HEK293 (cell line): ENCODE results near the gene SLC37A4.

Experiments
- ZNF169 ChIP-seq: fragments of 450-650 bp; formaldehyde crosslinking; IDR thresholded peaks from 2 replicates; pipeline ENCODE4 v1.5.1; 2016; ENCODE audit warnings: missing biosample characterization, missing genetic modification characterization
- ZSCAN16 ChIP-seq: fragments of 450-650 bp; formaldehyde crosslinking; IDR thresholded peaks from 2 replicates; pipeline ENCODE4 v1.5.1; 2016; ENCODE audit warnings: missing biosample characterization, missing genetic modification characterization
- TF ChIP-seq, protein P1 (sequence below): fragments of 450-650 bp; formaldehyde crosslinking; IDR thresholded peaks from 2 replicates; pipeline ENCODE4 v1.5.1; 2016; ENCODE audit warnings: missing biosample characterization, missing genetic modification characterization
- TF ChIP-seq, protein P2 (sequence below): fragments of 450-650 bp; formaldehyde crosslinking; IDR thresholded peaks from 2 replicates; pipeline ENCODE4 v1.5.1; 2016; ENCODE audit warnings: missing biosample characterization, missing genetic modification characterization
- TF ChIP-seq, protein P3 (sequence below): fragments of 450-650 bp; formaldehyde crosslinking; IDR thresholded peaks from 2 replicates; pipeline ENCODE4 v1.5.1; 2016; ENCODE audit warnings: missing biosample characterization, missing genetic modification characterization

DNA sequence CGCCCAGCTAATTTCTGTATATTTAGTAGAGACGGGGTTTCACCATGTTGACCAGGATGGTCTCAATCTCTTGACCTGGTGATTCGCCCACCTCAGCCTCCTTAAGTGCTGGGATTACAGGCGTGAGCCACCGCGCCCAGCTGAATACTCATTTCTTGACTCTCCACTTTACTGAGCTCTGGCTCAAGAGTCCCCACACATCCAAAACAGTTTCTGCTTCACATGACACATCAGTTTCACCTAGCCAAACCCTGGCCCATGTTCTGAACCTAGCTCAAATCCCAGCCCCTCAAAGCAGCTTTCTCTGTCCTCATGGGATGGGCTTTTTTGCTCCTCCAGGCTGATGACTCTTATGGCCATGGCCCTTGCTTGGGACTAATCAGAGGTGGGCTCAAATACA is 16.5 kb upstream of the SLC37A4 start:
- TF ChIP-seq ZNF169 (tag by site-specific recombination) (no peak), ZSCAN16 (tag by site-specific recombination) (no peak)
- TF ChIP-seq, protein P1, sequence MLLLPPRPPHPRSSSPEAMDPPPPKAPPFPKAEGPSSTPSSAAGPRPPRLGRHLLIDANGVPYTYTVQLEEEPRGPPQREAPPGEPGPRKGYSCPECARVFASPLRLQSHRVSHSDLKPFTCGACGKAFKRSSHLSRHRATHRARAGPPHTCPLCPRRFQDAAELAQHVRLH (tag by site-specific recombination): no peak
- TF ChIP-seq, protein P2, sequence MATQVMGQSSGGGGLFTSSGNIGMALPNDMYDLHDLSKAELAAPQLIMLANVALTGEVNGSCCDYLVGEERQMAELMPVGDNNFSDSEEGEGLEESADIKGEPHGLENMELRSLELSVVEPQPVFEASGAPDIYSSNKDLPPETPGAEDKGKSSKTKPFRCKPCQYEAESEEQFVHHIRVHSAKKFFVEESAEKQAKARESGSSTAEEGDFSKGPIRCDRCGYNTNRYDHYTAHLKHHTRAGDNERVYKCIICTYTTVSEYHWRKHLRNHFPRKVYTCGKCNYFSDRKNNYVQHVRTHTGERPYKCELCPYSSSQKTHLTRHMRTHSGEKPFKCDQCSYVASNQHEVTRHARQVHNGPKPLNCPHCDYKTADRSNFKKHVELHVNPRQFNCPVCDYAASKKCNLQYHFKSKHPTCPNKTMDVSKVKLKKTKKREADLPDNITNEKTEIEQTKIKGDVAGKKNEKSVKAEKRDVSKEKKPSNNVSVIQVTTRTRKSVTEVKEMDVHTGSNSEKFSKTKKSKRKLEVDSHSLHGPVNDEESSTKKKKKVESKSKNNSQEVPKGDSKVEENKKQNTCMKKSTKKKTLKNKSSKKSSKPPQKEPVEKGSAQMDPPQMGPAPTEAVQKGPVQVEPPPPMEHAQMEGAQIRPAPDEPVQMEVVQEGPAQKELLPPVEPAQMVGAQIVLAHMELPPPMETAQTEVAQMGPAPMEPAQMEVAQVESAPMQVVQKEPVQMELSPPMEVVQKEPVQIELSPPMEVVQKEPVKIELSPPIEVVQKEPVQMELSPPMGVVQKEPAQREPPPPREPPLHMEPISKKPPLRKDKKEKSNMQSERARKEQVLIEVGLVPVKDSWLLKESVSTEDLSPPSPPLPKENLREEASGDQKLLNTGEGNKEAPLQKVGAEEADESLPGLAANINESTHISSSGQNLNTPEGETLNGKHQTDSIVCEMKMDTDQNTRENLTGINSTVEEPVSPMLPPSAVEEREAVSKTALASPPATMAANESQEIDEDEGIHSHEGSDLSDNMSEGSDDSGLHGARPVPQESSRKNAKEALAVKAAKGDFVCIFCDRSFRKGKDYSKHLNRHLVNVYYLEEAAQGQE: no peak
- TF ChIP-seq, protein P3, sequence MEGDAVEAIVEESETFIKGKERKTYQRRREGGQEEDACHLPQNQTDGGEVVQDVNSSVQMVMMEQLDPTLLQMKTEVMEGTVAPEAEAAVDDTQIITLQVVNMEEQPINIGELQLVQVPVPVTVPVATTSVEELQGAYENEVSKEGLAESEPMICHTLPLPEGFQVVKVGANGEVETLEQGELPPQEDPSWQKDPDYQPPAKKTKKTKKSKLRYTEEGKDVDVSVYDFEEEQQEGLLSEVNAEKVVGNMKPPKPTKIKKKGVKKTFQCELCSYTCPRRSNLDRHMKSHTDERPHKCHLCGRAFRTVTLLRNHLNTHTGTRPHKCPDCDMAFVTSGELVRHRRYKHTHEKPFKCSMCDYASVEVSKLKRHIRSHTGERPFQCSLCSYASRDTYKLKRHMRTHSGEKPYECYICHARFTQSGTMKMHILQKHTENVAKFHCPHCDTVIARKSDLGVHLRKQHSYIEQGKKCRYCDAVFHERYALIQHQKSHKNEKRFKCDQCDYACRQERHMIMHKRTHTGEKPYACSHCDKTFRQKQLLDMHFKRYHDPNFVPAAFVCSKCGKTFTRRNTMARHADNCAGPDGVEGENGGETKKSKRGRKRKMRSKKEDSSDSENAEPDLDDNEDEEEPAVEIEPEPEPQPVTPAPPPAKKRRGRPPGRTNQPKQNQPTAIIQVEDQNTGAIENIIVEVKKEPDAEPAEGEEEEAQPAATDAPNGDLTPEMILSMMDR (tag by site-specific recombination): no peak
